Stimulated activated CD8-positive, alpha-beta memory T cell treated with anti-CD3 and anti-CD28 coated beads, Interleukin-7, amount 100 ng/mL, for 1 hour (primary cell): ENCODE results near the gene NR2E1.

ENCODE experiments used
- DNase-seq, 2 donors: peaks; one replicate each; pipeline ENCODE4 v3.0.0-alpha.2; 2020; ENCODE audit warnings: low read depth in 2 of 2

The NR2E1 gene

GRCh38 chr6:108165714-108166663, at the start of gene NR2E1:
Gene NR2E1, plus strand, starts transcription at chr6:108166022. Its CDS starts 744 bp downstream, at chr6:108166766.
- DNase-seq: no peak

DNA sequence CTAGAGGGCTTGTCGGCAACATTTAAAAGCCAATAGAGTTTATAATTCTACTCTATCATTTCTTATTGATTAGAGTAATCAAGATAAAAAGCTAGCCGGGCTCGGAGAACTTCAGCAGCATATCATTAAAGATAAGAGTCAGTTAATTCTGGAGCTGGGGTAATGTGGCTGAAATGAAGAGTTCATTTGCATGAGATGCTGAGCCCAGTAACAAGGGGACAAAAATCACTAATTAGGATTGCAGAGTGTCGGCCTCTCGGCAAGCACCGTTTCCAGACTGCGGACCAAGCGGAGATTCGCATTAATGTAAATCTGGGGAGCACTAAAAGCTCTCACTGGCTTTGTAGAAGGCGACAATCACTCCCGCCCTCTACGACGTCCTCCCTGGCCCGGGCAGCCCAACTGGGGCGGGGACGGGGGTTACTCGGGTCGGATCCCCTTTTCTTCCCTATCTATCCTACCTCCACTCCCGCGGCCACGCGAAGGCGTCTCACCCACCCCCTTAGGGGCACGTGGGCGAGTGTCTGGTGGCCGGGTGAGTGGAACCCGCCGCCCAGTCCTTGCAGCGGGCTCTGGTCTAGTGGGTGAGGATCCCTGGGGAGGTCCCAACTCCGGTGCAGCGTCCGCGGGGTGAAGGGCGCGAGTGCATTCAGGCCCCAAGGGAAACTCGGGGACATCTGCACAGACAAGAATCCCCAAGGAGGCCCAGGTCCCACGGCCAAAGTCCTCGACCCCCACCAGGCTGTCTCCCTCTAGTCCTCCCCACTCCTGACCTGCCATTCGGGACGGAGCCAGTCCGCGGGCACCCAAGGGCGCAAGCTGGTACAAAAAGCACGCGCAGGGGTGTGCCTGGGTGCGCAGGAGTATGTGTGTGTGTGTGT, 49.0 kb upstream of the NR2E1 start:
- DNase-seq: no peak

- no peak for DNase-seq
Measured at GRCh38 chr6:108117427-108118358, 48.1 kb upstream of the NR2E1 start.

- no peak for DNase-seq
Measured at GRCh38 chr6:108118359-108118724, 47.5 kb upstream of the NR2E1 start.

GRCh38 chr6:108118810-108119768, 46.7 kb upstream of the NR2E1 start:
- no peak for DNase-seq

DNA sequence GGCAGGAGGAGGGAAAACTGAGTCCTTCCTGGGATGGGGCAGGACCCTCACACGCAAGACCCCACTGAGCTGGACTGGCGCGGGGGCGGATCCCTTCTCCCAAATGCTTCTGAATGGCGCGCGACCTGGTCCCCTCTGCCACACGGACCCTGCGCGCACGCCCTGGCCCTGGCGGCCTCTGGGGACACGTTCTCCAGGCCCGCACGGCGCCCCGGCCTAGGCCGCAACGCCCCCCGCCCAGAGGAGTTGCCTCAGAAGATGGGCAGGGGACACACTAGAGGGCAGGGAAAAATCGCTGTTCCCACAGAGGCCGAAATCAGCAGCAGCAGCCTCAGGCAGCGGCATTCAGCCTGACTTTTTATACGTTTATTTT, 46.1 kb upstream of the NR2E1 start:
- no peak for DNase-seq

GRCh38 chr6:108120311-108120710, 45.5 kb upstream of the NR2E1 start:
- no peak for DNase-seq

DNA sequence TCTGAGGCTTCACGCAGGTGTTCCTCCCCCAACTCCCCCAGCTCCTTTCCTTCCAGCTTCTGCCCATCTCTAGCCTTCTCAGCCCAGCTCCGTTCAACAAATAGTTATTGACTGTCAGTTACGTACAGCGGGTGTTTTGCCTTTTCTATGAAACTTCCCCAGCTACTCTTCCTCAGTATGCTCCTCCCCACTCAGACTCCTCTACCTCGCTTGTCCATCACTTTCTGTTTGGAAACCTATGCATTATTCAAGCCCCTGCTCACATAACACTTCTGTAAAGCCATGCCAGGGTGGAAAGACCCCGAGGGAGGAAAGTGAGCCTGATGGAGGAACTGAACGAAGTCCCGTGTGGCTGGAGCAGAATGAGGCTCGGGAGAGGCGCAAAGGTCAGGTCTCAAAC, 44.2 kb upstream of the NR2E1 start:
- DNase-seq: no peak

DNA sequence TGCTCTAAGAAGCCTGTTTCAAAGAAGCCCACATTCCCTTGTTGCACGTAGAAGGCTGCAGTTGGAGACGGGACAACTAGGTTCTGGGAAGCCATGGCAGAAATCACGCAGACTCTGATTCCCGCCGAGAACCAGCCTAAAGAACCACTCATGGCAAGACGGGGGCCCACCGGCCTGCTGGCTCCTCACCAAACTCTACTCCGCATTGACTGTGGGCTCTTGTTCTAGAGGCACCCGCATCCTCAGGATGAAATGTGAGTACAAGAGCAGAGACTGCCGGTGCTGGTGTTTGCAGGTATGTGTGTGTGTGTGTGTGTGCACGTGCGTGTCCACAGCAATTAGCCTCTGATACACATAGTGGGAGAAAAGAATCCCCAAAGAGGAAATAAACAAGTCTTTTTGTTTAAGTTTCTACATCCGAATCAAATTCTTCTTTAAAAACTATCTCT, 42.3 kb upstream of the NR2E1 start:
- DNase-seq: no peak

GRCh38 chr6:108123946-108124345, 41.9 kb upstream of the NR2E1 start:
- DNase-seq: no peak

DNA sequence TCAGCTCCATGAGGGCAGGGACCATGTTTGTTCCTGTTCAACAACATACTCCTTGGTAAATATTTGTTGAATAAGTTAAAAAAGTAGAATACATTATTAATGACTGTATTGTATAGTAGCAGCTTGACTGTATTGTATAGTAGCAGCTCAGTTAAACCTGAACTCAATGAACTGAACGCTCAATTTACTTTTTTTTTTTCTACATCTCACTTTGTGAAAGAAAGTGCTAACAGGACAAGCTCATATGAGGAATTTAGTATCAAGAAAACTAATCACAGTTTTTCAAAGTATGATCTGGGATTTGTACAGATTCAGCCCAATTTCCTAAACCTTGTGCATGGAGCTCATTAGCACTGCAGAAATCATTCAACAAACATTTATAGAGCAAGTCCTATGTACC, 38.8 kb upstream of the NR2E1 start:
- DNase-seq: no peak

- no peak for DNase-seq
Measured at GRCh38 chr6:108127826-108128225, 38.0 kb upstream of the NR2E1 start.

DNA sequence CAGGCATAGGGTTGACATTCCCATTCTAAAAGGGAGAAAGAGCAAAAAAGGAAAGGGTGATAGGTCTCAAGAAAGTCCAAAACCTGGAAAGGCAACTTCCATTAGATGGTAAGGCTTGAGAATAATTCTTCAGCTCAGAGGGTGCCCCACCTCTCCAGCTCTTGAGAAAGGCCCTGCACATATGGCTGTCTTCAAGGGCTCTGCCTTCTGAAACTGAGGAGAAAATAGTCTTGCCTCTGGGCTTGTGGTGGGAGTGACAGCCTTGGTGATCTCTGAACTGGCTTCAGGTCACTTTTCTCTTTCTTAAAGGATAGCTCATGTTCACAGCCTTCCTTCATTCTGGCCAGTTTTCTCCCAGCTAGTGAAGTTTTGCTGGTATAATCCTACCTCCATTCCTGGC, 35.6 kb upstream of the NR2E1 start:
- no peak for DNase-seq

DNA sequence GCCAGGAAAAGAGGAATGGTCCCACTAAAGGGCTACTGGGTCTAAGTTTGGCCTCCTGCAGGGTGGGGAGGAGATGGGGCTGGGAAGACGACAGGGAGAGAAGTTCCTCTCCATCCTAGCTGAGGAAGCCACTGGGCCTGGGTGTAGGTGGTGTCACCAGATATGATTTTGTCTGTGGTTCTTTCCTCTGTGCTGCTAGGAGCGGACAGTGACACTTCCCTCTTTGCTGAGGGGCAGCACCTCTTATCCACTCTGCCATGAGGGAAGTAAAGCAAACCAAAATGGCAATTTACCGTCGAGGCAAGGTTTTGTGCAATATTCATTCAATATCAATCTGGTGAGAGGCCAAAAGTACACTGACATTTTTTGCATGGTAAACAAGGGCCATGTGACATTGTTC, 33.0 kb upstream of the NR2E1 start:
- DNase-seq: no peak

- no peak for DNase-seq
Measured at GRCh38 chr6:108133594-108134179, 32.1 kb upstream of the NR2E1 start.

DNA sequence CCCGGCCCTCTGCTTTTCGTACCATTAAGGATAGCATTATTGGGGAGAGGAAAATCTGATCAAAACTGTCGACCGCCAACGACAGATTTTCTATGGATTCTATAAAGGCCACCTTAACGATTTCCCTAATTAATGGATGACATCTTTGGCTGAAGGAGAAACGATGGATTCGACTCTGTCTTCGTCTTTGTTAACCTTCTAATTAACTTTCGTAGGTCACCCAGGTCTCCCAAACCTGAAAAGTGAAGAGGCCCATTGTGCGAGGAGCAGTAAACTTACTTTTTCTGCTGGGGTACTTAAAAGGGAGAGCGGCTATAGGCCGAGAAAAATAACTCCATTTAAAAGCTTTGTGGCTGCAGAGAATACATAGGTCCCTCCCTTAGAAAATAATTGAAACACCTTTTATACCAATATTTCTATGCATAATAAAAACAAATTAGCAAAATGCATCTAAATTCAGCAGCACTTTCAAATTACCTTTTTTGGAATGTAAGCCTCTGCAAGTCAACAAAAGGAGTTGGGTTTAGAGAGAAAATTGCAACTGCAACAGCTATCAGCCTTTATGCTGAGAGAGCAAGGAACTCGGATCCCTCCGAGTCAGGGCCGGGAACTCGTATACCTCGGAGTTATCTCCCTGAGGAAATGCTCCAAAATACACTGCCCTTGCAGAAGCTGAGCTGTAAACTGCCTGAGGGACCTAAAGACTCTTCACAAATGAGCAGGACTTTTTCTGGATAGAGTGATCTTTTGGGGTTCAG, 31.4 kb upstream of the NR2E1 start:
- no peak for DNase-seq

GRCh38 chr6:108142240-108142639, 23.6 kb upstream of the NR2E1 start:
- DNase-seq: no peak

GRCh38 chr6:108145639-108146038, 20.2 kb upstream of the NR2E1 start:
- DNase-seq: no peak

DNA sequence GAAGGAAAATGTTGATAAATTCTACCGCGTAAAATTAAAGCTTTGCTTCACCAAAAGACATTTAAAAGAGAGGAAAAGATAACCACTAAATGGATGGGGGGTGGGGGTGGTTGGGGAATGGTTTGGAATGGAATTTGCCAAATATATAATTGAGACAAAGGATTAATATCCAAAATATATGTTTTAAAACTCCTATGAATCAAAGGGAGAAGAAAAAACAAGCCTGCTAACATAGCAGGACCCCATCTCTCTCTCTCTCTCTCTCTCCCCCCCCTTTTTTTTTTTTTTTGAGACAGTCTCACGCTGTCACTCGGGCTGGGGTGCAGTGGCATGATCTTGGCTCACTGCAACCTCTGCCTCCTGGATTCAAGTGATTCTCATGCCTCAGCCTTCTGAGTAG, 13.4 kb upstream of the NR2E1 start:
- no peak for DNase-seq
